Activated CD4-positive, alpha-beta T cell treated with anti-CD3 and anti-CD28 coated beads, Interleukin-2, amount 50 U/mL, for 4 hours (primary cell): ENCODE results near the gene WDR62.
A peak's percentile ranks its signal among the peaks of the same experiment; 100 is the strongest.
"Not testable (repeated sequence)": the region's sequence is repeated elsewhere in the genome, so short reads cannot be mapped to it uniquely, and the experiment has no call there.

Experiments
- DNase-seq, 2 experiments: peaks; one replicate each; pipeline ENCODE4 v3.0.0-alpha.2; 2020

WDR62 gene

DNA sequence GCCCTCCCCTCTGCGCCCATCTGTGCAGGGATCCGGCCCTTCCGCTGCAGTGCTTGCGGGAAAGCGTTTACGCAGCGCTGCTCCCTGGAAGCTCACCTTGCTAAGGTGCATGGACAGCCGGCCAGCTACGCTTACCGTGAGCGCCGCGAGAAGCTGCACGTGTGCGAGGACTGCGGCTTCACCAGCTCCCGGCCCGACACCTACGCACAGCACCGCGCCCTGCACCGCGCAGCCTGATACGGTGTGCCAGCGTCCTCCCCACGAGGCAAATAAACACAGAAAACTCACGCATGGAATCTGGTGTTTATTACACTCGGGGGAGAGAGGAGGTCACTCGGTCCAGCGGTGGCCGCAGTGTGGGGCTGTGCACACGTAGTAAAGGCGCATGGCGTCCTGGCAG, 58.7 kb downstream of the WDR62 start:
- no peak for DNase-seq

DNA sequence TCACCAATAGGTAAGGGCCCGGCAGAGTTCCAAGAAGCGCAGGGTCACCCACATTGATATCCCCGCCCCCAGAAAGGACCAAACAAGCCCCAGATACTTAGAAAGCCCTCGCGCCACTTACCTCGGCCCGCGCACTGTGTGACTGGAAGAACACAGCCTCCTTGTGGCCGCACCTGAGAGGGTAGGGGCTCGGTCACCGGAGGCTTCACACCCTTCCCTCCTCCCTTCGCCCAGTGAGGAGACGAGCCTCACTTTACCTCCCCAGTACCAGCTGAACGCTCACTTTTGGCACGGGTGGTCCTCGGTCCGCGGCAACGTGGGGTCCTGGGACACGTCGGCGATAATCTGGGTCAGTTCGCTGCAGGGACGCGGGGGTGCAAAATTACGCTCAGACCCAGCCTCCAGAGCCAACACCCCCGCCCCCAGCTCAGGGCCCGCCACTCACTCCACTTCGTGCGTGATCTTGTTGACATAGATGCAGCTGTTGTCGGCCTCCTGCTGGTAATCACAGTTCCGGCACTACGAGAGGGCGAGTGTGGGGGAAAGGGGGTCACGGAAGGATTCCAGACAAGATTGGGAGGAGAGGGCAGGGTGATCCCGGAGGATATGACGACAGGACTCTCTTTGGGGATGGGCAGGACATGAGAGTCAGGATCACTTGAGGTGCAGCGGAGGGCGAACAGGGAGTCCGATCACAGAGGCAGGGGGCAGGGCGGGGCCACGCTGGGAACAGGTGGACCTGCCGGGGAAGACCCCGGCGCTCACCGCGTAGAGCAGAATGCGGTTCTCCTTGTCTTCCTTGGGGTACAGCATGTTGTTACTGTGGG, 59.4 kb downstream of the WDR62 start:
- peak in 1 of 2 experiments; percentile 11 for DNase-seq

DNA sequence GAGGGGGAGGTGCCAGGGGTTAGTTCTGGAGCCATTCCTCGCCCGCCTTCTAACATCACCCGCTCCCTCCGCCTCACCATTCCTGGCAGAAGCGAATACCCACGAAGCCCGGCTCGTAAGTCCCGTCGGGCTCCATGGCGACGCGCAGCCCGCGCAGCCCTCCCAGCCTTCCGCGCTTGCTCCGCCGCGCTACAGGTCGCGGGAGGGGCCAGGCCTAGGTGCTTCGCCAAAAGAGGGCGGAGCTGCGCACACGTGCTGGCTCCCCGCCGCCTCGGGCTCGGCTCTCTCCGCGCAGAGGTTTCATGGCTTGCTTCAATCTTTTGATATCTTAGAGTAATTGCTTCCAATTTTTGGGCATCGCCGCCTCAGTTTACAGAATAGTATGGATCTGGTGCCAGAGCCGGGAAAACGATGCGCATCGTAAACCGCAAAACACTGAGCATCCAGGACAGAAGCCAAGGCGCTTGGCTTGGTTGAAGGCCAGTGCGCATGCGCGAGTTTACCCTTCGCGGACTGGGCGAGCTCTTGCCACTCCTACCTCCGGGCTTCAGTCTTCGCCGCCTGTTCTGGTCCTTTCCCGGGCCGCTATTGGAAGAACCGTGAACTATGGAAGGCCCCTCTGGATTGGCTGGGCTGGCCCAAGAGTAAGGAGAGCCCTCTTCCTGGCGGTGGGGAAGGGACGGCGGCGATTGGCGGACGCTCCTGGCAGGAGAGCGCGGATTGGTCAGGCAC, 60.2 kb downstream of the WDR62 start, which contains the start of gene POLR2I:
Gene POLR2I (minus strand): TSS at position 155 of the 732 bp plus-strand sequence. CDS start 19 bp downstream, at position 136.
- peak; percentile 97 to 98 for DNase-seq

DNA sequence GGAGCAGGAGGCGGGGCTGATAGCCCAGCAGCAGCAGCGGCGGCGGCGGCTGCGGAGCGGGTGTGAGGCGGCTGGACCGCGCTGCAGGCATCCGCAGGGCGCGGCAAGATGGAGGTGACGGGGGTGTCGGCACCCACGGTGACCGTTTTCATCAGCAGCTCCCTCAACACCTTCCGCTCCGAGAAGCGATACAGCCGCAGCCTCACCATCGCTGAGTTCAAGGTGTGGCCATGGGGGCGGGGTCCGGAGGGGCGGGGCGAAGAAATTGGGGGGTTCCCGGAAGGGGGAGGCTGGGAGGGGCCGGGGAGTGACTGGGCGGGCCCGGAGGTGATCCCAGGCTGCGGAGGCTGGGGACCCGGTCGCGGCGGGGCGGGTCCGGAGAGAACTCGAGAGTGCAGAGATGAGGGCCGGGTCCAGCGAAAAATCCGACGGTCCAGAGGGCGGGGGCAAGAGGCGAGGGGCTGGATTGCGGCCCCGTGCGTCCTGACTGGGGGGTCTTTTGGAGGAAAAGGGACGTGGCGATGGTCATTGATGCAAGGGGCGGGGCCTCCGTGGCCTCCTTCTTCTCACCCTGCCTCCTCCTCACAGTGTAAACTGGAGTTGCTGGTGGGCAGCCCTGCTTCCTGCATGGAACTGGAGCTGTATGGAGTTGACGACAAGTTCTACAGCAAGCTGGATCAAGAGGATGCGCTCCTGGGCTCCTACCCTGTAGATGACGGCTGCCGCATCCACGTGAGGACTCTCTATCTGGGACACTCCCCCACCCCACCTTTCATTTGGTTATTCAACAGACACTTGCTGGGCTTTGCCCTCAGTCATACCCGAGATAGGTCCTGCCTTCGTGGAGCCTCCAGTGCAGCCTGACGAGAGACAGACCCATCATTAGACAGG, 61.0 kb downstream of the WDR62 start, which contains the start of gene TBCB:
Gene TBCB (plus strand): TSS at position 16 of the 891 bp plus-strand sequence. CDS start 93 bp downstream, at position 109.
- peak; percentile 90 to 92 for DNase-seq

DNA sequence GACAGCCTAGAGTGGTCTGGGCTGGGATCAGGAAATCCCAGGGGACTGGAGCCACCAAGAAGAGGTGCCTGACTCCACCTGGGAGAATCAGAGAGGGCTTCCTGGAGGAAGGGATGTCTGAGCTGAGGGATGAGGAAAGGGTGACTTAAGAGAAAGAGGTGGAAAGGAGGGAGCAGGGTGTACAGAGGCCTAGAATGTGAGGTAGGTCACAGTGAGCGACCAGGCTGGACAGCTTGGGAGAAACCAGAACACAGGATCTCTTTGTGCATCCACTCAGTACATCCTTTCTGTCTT, 61.6 kb downstream of the WDR62 start:
- no peak for DNase-seq

DNA sequence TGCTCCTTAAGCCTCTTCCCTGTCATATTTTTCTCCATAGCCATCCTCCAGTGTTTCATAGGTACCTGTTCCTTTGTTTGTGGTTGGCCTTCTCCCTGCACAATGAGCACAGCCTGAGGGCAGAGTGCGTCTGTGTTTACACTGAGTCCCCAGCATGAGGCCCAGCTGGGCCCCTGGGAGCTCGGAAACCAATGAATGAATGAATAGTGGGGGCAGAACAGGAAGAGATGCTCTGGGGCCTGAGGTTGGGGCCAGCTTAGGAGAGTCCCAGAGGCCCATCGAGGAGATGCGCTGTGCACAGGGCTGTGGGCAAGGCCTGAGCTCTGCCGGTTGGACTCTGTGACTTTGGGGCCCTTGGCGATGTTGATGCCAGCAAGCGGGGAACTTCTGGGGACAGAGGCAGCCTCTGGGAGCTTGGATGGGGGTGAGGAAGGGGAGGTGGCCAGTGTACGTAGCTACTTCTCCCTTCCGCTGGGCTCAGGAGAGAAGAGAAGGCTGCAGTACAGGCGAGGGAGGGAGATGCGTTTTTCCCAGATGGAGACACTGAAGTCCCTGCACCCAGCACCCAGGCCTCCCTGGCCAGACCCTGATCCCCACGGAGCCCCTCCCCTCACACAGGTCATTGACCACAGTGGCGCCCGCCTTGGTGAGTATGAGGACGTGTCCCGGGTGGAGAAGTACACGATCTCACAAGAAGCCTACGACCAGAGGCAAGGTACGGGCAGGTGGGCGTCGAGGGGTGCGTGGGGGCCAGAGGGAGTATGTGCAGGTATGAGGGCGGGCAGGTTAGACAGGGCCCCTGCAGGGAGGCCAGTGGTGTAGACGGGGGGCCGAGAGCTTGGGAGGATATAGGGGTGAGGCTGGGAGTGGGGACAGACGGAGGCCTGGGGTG, 65.6 kb downstream of the WDR62 start:
- DNase-seq, result no peak

DNA sequence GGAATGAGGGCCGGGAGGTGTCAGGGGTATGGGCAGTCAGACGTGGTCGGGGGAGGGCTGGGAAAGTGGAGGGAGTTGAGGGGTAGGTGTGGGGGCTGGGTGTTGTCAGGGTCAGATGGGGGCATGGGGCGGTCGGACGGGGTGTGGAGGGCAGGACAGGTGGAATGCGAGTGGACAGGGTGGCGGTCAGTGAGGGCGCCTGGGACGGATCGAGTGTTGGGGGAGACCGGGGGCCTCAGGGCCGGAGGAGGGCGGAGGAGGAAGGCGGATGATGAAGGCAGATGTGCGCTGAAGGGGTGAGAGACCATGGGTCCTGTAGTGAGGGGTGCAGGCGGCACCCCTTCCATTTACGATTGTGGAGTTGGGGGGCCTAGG, 66.3 kb downstream of the WDR62 start:
- DNase-seq, result no peak

DNA sequence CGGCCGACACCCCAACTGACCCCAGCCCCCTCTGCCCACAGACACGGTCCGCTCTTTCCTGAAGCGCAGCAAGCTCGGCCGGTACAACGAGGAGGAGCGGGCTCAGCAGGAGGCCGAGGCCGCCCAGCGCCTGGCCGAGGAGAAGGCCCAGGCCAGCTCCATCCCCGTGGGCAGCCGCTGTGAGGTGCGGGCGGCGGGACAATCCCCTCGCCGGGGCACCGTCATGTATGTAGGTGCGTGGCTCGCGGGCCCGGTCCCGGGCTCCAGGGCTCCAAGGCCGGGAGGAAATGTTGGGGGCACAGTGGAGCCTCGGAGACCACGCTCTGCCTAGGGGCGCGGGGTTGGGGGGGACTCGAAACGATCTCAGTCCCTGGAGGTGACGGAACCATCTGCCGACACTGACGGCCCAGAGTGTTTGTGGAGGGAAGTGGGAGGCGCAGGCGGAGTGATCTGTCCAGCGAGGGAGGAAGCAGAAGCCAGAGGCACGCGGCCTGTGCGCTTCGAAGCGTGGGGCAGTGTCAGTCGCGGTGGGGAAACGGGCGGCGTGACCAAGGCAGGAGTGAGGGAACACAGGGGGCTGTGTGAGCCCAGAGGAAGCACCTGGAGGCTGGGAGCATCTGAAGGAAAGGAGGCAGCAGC, 66.9 kb downstream of the WDR62 start:
- DNase-seq, result no peak

DNA sequence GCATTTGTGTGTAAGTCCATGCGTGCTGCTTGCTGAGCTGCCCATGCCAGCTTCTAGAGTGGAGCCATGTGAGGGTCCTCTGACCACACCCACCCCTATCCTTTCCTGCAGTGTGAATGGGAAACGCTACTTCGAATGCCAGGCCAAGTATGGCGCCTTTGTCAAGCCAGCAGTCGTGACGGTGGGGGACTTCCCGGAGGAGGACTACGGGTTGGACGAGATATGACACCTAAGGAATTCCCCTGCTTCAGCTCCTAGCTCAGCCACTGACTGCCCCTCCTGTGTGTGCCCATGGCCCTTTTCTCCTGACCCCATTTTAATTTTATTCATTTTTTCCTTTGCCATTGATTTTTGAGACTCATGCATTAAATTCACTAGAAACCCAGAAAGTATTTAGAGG, 70.9 kb downstream of the WDR62 start:
- no peak for DNase-seq

DNA sequence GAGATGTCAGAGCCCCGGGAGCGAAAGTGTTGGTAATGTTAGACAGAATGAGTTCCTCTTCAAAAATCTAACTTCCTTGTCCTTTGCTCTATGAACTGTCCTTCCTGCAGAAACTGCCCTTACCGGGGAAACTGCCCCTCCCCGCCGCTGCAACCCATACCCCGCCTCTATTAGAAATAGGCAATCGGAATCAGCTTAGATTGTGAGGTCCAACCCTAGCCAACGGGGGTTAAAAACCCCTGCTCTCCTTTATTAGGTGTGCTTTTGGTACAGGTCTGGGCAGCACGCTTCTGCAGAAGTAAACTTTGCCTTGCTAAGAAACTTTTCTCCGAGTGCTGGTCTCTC, 73.7 kb downstream of the WDR62 start:
- DNase-seq, result no peak

DNA sequence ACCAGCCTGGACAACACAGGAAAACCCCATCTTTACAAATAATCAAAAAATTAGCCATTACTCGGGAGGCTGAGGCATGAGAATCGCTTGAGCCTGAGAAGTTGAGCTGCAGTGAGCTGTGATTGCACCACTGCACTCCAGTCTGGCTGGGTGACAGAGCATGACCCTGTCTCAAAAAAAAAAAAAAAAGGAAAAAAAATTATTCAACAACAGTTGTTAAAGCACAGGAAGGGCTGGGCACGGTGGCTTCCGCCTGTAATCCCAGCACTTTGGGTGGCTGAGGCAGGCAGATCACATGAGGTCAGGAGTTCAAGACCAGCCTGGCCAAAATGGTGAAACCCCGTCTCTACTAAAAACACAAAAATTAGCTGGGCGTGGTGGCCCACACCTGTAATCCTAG, 76.5 kb downstream of the WDR62 start:
- DNase-seq, result not testable (repeated sequence)

DNA sequence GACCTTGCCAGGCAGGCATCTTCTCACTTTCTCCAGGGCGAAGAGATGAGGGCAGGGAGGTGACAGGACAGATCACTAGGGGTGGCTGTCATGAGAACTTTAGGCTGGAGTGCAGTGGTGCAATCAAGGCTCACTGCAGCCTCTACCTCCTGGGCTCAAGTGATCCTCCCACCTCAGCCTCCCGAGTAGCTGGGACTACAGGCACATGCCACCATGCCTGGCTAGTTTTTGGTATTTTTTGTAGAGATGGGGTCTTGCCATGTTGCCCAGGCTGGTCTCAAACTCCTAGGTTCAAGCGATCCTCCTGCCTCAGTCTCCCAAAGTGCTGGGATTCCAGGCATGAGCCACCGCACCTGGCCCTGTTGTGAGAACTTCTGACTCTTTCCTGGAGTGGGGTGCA, 80.2 kb downstream of the WDR62 start:
- DNase-seq, result not testable (repeated sequence)

DNA sequence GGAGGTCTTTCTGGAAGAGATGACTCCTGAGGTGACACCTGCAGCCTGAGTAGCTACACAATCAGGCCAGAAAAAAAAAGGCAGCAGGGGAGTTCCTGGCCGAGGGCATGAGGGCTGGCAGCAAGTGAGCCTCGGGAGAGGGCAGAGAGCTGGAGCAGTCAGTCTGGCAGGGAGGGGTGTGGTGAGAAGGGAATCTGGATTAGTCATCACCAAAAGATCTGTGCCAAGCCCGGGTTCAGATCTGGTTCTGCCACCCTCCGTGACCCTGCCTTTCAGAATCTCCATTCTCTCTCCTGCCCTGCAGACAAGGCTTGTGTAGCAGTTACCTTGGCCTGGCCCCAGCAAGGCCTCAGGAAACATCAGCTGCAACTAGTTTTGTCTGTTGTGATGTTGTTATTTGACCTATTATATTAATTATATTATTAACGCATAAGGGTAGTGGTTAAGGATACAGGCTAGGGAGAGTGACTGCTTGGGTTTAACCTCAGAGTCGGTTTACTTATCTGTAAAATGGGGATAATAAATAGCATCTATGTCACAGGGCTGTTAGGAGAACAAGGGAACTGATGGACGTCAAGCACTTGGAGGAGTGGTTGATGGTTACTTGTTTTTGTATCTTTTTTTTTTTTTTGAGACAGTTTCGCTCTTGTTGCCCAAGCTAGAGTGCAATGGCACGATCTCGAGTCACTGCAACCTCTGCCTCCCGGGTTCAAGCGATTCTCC, 82.4 kb downstream of the WDR62 start:
- DNase-seq, result no peak

DNA sequence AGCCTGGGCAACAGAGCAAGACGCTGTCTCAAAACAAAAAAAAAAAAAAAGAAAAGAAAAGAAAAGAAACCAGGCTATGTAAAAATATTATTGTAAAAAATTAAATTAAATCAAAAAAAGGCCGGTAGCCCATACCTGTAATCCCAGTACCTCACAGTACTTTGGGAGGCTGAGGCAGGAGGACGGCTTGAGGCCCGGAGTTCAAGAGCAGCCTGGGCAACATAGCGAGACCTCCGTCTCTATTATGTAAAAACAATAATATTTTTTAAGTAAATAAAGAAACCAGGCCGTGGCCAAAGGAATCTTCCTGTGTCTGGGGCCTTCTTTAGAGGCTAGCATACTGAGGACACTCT, 84.4 kb downstream of the WDR62 start:
- no peak for DNase-seq

DNA sequence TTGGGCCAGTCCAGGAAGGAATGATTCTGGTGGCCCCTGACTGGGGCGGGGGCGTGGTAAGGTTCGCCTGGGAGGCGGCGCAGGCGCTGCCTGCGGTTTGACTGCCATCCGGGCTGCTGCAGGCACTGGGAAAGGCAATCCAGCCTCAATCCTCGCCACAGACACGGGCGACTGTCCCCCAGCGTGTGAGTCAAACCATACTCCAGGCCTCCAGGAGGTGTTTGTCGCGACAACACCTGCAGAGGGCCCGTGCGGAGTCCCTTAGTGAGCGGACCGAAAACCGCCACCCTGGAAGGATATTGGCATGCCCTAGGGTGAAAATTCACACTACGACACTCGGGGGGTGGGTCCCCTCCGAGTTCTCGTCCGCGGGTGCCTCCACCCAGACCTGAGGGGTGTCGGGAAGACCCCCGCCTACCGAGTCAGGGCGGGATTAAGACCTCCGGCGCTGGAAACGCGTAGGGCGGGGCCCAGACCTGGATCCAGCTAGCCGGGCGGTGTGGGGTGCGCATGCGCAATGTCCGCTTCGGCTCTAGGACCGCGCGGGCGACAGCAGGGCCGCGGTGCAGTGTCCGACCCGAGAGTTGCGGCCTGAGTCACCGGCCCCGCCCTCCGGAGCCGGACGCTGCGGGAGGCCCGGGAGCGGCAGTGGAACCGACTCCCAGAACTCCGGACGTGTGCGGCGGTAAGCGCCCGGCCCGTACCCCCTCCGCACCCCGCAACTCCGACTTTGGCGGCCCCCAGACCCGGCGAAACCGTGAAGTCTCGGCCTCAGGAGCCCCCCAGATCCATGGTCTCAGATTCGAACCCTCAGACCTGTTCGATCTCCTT, 85.0 kb downstream of the WDR62 start, which contains the start of gene CAPNS1:
Gene CAPNS1 (plus strand): TSS at position 594 of the 831 bp plus-strand sequence. CDS start 946 bp downstream, outside the sequence.
- DNase-seq, result peak; percentile 84

DNA sequence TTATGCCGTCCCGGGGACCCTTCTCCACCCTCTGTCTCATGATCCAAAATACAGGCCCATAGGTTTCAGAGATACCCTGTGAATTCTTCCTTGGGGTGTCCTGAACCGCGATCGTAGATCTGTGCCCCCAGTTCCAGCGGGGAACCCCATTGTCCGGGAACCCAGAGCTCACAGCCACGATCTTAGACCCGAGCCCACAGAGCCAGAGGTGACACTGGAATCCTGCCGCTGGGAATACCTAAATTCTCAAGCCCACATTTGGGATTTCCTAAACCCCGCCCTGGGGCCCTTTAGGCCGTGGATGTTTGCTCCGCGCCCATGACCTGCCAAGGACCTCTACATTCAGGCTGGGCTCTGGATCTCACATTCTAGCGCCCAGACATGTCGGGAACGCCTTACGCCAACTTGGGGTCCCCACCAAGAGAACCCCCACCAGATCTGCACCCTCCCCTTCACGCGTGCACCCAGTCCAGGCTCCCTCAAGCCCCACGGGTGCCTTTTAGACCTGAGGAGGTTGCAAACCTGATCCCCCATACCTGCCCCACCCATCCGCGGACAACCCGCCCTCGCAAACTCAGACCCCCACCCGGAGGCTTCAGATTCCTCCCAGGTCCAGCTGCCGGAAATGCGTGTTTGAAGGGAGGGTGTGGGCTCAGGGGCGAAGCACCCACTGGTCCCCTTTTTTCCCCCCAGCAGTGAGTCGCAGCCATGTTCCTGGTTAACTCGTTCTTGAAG, 85.8 kb downstream of the WDR62 start:
- peak; percentile 12 to 13 for DNase-seq

DNA sequence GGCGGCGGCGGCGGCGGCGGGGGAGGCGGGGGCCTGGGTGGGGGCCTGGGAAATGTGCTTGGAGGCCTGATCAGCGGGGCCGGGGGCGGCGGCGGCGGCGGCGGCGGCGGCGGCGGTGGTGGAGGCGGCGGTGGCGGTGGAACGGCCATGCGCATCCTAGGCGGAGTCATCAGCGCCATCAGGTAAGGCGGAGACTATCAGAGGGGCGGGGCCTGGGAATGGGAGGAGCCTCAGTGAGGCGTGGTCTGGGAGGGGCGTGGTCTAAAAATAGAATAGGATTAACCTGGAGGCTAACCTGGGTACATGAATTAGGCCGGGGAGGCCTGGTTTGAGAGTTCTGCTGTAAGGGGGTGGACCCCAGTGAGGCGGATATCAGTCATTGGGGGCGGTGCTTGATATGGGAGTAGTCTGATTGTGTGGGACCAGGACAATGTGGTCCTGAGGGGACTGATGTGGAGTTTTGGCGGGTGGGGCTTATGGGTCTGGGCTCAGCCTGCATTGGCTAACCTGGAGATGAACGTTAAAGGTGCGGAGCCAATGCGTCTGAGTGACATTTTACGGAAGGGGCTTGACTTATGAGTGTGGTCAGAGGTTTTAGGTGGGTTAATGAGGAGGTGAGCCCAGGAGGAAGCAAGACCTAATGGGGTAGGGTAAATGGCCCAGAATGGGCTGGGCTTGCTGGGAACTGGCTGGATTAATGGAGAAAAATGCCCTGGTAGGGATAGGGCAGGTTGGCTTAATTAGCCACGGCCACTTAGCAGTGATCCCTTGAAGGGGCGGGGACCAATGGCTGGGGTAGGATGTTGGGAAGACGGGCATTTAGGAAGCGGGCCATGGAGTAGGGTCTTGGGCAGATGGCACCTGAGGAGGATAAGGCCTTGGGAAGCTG, 86.6 kb downstream of the WDR62 start:
- peak; percentile 88 to 91 for DNase-seq

DNA sequence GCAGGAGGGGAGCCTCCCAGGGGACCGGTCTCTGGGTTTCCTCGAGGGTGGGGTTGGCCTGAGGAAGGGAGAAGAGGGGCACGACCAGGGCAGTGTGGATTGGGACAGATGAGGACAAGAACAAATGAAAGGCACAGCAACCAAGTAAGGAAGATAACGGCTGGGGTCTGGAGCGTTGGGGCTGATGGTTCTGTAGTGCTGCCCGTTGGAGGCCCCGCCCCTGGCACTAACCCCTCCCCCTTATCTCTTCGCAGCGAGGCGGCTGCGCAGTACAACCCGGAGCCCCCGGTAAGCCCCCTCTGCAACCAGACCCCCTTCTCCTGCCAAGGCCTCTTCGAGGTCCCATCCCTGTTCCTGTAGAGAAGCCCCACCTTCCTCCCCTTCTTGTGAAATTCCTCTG, 87.3 kb downstream of the WDR62 start:
- no peak for DNase-seq
